Ramos (cell line): ENCODE results near the gene SURF4.
"Not testable (repeated sequence)": the region's sequence is repeated elsewhere in the genome, so short reads cannot be mapped to it uniquely, and the experiment has no call there.

Source experiments
- in situ Hi-C: fragments of 300-500 bp; cut with MboI; formaldehyde crosslinking; loops from one replicate; pipeline ENCODE4 v1.14.3; 2022; ENCODE audit warnings: low sequenced_read_pairs; ENCODE audit not compliant: unreplicated experiment

Gene SURF4

DNA sequence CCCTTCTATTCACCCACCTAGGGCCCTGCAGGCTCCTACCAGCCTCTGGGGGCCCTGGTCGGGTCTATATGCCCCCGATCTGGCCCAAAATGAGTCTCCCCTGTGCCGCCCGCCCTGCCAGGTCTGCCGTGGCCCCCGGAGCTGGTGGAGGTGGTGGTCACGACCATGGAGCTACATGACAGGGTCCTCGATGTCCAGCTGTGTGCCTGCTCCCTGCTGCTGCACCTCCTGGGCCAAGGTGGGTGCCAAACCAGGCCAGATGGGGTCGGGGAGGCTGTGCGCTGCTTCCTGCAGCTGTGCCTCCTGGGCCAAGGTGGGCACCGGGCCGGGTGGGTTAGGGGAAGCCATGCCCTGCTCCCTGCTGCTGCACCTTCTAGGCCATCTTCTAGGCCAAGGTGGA, 24.4 kb upstream of the SURF4 start:
- in situ Hi-C loops: no loop called here

DNA sequence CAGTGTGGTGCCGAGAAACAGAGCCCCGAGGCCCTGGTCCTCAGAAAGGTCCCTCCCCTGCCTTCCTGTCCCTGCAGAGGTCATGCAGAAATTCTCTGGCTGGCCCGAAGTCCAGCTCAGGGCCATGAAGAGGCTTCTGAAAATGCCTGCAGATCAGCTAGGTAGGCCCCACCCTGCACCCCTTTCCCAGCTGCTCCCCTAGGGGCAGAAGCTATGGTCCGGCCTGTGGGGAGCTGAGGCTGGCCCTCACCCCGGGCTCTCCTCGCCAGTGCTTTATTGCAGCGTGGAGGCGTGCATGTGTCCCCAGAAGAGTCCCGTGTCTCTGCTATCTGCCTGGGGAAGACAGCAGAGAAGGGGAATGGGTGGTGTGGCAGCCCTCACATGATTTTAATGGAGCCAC, 22.0 kb upstream of the SURF4 start:
- in situ Hi-C loops: no loop called here

DNA sequence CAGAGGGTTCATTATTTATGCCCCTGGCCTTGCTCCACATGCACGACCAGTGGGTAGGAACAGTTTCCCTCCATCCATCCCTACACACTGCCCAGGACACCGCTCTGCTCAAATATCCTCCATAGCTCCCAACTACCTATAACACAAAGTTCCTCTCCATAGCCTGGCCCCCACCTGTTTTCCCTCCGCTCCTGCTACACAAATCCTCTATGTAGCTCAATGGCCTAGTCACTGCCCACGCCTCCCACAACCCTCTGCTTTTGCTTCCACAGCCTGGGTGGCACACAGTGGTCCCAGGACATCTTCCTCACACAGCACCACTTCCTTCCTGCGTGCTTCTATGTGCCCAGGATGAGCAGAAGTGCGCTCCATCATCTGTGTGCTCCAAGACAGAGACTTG, 21.5 kb upstream of the SURF4 start:
- in situ Hi-C loops: no loop called here

DNA sequence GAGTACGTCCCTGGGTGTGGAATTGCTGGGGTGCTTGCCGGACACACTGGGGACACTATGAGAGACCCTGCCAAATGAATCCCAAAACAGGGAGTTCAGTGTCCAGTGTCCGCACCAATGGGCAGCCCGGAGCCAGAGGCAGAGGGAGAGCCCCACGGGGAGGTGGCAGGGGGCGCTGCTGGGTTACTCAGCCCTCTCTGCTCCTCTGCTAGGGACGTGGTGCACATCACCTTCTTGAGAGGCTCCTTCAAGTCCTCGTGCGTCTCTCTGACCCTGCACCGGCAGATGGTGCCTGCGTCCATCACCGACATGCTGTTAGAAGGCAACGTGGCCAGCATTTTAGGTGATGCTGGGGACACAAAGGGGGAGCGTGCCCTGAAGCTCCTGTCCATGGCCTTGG, 21.1 kb upstream of the SURF4 start:
- in situ Hi-C loops: no loop called here

DNA sequence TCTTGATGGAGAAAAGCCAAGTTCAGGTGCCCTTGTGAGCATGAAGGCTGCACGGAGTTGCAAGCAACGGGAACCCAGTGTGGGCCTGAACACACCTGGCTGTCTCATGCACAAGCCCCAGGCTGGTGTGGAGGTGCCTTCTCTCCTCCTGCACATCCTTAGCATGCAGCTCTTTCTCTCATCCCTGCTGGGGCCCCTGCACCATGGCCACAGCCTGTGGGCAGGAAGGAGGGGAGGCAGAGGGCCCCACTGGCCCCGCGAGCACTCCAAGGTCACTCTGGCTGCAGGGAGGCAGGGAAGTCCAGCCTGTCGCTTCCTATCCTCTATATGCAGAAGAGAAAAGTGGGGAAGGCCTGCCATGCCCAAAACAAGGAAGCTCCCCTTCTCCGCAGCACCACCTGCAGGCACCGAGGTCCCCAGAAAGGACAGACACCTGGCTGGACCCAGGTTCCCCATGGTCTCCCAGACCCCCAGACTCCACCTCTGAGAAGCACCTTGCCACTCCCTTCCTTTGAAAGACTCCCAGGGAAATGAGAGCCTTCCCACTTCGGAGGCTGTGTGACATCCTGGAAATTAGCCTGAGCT, 18.9 kb upstream of the SURF4 start:
- in situ Hi-C loops: no loop called here

DNA sequence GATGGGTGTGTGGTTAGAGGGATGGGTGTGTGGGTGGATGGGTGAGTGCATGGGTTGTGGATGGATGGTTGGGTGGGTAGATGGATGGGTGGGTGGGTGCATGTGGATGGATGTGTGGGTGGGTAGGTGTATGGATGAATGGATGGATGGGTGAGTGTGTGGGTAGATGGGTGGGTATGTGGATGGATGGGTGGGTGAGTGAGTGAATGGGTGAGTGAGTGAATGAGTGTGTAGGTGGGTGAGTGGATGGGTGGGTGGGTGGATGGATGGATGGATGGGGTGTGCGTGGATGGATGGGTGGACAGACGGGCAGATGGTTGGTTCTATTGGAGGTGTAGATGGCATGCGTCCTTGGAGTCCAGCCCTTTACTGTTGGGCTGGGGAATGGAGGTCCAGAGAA, 17.5 kb upstream of the SURF4 start:
- in situ Hi-C loops: no loop called here

DNA sequence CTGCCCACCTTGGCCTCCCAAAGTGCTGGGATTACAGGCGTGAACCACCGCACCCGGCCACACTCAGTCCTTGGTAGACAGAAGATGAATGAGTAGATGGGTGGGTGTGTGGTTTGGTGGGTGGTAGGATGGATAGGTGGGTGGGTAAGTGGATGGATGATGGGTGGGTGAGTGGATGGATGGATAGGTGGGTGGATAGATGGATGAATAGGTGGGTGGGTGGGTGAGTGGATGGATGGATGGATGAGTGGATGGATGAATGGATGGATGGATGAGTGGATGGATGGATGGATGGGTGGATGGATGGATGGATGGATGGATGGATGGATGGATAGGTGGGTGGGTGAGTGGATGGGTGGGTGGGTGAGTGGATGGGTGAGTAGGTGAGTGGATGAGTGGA, 16.4 kb upstream of the SURF4 start:
- in situ Hi-C loops: not testable (repeated sequence)

DNA sequence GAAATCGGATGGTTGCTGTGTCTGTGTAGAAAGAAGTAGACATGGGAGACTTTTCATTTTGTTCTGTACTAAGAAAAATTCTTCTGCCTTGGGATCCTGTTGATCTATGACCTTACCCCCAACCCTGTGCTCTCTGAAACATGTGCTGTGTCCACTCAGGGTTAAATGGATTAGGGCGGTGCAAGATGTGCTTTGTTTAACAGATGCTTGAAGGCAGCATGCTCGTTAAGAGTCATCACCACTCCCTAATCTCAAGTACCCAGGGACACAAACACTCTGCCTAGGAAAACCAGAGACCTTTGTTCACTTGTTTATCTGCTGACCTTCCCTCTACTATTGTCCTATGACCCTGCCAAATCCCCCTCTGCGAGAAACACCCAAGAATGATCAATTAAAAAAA, 15.6 kb upstream of the SURF4 start:
- in situ Hi-C loops: not testable (repeated sequence)

DNA sequence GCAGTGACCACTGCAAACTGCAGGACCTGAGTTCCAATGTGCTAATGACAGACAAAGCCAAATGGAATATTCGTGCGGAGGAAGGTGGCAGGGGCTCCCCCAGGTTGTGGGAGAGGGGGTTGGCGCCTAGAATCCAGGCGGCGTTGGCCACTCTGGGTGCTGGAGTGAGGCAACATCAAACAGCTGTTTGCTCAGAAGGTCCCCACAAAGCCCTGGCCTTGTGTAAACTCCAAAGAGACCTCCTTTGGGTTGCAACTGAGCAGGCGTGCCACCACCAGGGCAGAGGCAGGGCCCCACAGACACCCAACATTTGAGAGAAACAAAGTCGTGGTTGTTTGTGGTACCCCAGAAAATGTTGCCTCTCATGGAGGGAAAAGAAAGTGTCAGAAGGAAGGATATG, 14.9 kb upstream of the SURF4 start:
- in situ Hi-C loops: no loop called here

DNA sequence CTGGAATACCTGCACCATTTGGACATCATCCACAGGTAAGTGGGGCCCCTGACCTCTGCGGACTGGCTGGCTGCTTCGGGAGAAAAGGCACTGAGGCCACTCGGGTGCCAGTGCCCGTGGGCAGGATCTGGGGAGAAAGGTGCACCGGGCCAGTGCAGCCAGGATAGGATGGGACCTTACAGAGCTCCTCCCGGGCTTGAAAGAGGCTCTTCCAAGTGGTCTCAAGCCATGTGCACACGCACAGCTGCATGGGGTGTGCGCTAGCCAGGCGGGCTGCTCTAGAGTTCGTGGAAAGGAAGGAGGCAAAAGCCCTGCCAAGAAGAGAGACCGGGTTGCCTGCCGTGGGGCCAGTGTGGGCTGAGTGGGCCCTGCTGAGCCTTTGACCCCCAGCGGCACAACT, 13.7 kb upstream of the SURF4 start:
- in situ Hi-C loops: no loop called here

DNA sequence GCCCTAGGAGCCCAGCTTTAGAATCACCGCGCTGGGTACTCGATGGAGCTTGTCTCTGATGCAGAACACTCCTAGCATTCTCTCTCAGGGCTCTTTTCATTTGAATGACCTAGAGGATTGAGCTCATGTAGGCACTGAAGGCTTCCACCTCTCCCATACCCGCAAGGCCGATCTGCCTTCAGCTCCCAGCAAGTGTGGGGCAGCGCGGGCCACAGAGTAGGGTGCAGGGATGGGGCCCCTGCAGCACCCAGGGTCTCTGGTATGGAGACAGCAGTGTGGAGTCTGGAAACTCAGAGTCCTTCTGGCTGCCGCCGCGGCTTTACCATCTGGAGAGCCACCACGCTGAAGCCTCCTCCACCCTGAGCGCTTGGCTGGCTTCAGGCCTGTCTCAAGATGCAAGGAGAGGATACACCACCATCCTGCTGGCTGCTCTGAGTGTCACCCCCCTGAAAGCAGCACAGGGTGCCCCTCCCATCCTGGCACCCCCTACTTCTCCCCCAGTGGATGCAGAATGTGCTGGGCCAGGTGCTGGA, 13.2 kb upstream of the SURF4 start:
- in situ Hi-C loops: no loop called here

DNA sequence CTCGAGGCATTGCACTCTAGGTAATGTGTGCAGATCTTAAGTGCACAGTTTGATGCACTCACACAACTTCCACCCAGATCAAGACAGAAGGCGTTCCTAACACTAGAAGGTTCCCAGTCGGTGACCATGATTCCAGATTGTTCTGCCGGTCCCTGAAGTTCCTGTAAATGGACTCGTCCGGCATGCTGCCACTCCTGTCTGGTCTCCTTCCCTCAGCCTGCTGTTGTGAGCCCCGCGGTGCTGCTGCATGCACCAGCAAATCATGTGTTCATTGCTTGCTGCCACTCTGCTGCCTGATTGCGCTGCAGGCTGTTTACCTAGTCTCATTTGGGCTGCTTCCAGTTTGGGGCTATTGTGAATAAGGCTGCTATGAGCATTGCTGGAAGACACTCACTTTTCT, 11.8 kb upstream of the SURF4 start:
- in situ Hi-C loops: no loop called here

DNA sequence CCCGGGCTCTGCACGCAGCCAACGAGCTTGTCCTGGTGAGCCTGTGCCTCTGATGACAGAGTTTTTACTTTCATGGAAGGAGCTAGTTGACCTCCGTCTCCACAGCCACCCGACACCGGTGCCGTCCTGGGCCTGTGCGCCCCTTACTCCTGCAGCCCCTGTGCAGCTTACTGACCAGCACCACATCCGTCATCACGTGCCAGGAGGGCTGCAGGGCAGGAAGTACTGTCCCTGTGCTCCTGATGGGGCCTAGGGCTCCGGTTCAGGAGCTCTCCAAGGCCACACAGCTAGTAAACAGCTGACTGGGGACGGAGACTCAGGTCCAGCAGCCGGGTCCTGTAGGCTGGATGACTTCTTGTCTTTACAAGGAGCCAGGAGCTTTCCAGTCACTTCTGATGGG, 10.5 kb upstream of the SURF4 start:
- in situ Hi-C loops: no loop called here

DNA sequence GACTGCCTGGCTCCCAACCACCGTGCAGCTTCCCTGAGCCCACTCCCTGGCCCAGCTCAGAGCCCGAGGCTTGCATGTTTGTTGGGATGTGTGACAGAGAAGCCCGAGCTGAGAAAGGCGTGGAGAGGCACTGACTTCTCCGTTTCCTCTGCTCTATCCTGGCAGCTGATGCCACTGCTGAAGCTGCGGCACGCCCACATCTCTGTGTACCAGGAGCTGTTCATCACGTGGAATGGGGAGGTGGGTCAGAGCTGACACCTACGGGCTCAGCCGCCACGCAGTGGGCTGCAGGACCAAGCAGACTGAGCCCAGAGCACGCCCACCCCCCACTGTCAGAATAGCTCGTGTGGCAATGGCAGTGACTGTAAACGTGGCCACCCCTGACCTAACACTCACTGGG, 9.6 kb upstream of the SURF4 start:
- in situ Hi-C loops: no loop called here

DNA sequence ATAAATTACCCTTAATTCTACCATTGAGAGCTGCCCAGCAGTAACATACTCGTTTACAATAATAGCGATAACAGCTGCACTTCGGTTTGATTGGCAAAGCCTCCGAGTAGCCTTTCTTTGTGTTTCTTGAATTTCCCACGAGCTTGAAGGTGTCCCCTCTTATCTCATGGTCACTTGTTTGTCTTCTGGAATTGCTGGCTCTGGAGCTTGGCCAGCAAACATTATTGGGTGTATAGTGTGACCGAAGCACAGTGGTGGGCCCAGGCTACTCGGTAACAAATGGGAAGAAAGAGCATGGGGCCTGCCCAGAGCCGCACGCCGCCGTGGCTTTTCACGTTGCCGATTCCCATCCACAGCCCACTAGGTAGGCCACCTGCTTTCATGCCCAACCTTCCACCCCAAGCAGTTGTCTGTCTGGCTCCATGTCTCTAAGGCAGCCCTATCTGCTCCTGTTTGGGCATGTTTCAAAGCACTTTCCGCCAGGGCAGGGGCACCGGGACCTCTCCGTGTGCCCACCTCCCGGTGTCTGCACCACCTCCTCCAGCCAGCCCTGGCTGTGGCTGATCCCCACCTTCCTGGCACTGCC, 9.0 kb upstream of the SURF4 start:
- in situ Hi-C loops: no loop called here

DNA sequence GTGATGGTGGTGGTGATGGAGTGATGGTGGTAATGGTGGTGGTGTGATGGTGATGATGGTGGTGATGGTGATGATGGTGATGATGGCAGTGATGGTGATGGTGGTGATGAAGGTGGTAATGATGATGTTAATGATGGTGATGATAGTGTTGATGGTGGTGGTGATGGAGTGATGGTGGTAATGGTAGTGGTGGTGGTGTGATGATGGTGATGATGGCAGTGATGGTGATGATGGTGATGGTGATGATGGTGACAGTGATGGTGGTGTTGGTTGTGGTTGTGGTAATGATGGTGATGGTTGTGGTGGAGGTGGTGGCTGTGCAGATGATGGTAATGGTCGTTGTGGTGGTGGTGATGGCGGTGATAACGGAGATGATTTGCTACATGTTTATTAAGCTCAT, 7.6 kb upstream of the SURF4 start:
- in situ Hi-C loops: no loop called here

DNA sequence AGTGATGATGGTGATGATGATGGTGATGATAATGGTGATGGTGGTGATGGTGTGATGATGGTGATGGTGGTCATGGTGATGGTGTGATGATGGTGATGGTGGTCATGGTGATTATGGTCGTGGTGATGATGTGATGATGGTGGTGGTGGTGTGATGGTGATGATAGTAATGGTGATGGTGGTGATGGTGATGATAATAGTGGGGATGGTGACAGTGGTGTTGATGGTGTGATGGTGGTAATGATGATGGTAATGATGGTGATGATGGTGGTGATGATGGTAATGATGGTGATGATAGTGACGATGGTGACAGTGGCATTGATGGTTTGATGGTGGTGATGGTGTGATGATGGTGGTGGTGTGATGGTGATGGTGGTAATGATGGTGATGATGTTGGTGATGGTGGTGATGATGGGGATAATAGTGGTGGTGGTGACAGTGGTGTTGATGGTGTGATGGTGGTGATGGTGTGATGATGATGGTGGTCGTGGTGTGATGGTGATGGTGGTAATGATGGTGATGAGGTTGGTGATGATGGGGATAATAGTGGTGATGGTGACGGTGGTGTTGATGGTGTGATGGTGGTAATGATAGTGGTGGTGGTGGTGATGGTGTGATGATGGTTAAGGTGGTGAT, 6.8 kb upstream of the SURF4 start:
- in situ Hi-C loops: no loop called here

DNA sequence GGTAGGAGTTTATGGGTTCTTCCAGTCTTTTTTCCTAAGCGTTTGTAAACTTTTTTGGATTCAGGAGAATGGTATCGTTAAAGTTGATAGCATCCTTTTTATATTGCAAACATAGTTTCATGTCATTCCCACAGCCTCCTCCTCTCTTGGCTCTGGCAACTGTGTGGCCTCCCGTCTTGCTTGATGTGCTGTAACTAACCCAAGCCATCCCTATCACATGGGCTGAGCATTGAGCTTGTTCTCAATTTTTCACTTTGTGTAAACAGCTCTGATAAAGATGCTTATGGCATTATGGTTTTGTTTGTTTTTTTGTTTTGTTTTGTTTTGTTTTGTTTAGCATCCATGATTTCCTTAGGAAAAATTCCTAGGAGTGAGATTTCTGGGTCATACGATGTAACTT, 4.9 kb upstream of the SURF4 start:
- in situ Hi-C loops: no loop called here

DNA sequence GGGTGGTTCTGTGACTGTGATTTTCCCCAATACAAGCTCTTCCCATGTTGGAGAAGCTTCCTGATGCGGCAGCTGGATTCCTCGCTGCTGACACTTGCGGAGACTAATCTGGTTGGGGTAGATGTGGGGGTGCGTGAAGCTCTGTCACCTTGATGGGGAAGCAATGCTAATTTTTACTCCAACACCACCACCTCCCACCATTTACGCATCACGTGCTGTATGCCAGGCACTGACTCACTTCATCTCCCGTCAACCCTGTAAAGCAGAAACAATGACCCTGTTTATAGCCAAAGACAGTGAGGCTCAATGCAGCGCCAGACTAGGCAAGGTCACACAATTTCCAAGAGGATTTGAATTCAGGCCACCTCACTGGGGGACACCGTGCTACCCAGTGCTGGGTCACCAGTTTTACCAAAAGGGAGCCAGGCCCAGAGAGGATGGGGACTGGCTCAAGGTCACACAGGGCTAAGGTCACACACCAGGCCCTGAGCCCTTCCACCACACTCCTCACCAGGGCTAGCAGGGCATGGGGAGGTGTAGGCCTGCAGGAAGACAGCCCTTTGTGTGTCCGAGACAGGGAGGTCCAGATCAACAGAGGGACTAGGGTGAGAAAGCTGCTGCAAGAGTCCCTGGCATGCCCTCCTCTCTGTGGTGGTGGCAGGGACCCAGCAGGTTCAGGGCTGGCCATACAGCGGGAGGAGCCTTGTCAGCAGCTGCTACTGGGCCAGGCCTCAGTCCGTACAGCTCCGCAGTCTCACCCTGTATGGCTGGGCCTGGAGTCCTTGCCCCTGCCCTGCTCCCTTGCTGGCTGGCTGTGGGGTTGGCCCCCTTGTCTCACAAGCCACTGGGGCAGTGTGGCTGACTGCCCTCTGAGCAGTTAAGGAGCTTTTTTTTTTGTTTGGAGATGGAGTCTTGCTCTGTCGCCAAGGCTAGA, 3.6 kb upstream of the SURF4 start:
- in situ Hi-C loops: no loop called here

DNA sequence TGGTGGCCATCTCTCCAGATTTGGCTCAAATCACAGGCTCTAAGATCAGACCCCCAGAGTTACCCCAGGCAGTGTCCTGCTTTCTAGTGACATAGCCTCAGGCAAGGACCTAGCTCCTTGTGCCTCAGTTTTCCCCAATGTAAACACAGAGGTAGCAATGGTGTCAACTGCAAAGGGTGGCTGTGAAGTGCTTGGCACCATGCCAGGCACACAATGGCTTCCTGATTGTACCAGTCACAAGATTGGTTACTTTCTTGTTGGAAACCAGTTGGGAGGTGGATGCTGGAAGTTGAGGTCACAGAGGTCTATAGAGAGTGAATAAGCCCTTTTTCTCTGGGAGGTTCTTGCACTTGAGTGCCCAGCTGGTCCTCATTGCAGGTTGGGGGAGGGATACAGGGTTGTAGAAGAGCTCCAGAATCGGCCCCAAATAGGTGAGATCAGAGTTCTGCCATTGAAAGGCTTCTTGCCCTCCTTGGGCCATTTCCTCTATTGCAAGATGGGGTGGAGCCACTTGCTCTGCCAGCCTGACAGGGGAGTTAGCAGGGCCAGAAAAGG, 2.6 kb upstream of the SURF4 start:
- in situ Hi-C loops: no loop called here
